HUDEP-2 (cell line): ENCODE results near the gene DNTTIP2.
"Not testable (repeated sequence)": the region's sequence is repeated elsewhere in the genome, so short reads cannot be mapped to it uniquely, and the experiment has no call there.

Experiments used
- DNase-seq, 76 experiments: peaks; one replicate each; lab custom pipeline; 2025; ENCODE audit not compliant: unreplicated experiment in 76 of 76; lab: John Stamatoyannopoulos, UW

Gene DNTTIP2

GRCh38 chr1:93878501-93878888, 511 bp downstream of the DNTTIP2 start:
- peak in 58 of 76 experiments; percentile 1 to 60 (median 25) for DNase-seq

GRCh38 chr1:93877529-93877928, 1.5 kb downstream of the DNTTIP2 start:
- no peak for DNase-seq

DNA sequence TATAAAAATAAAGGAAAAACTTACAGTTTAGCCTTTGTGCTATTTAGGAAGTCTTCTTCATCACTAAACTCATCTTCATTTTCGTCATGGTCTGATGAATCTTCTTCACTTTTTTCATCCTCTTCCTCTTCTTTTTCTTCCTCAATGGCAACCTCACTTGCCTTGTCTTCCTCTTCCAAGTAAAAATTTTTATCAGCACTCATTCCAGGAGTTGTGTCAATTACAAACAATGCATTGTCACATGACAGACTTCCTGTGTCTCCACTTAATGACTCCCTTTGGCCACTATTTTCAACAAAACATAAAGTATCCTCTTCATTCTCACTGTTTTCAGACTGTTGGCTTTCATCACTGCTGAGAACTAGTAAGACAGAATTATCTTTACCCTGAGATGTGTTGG, 2.8 kb downstream of the DNTTIP2 start:
- no peak for DNase-seq

DNA sequence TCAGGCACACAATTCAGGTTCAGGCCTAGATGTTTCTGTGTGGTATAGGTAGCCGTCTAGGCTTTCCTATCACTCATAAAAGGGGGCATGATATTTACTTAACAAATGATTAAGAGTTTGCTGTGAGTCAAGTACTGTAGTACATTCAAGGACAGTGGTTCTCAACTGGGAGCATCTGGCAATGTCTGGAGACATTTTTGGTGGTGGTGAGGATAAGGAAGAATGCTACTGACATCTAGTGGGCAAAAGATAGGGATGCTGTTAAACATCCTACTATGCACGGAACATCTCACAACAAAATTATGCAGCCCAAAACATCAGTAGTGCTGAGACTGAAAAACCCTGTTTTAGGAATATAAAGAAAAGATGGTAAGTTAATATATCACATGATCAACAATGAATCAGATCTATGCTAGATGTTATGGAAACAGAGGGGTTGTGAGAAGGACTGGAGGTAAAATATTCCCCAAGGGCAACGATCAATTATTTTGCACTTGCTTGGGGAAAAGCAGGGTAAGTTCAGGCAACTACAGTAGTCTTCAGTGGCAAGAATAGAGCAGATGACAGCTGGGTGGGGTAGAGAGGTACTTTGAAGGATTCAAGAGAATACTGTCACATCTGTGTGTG, 4.9 kb downstream of the DNTTIP2 start:
- peak in 23 of 76 experiments; percentile 1 to 50 (median 15) for DNase-seq

GRCh38 chr1:93871366-93871765, 7.6 kb downstream of the DNTTIP2 start:
- DNase-seq = no peak

DNA sequence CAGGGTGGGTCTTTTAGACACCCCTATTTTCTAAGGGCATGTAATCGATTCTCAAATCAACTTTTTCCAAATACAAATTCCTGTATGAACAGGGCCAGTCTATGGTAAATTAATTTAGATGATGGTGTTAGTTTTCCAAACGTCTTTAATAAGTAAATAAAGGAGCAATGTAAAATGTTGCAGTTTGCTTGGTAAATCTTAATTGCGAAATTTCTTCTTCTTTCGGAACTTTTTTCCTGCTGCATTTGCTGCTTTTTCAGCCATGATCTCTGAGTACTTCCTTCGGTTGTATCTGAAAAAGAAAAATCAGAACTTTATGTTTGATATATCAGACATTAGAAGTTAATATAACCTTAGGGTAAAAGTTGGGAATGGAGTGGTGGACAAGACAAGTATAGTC, 9.4 kb downstream of the DNTTIP2 start:
- DNase-seq = no peak

DNA sequence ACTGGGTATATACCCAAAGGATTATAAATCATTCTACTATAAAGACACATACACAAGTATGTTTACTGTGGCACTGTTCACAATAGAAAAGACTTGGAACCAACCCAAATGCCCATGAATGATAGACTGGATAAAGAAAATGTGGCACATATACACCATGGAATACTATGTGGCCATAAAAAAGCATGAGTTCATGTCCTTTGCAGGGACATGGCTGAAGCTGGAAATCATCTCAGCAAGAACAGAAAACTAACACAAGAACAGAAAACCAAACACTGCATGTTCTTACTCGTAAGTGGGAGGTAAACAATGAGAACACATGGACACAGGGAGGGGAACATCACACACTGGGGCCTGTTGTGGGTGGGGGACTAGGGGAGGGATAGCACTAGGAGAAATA, 10.5 kb downstream of the DNTTIP2 start:
- DNase-seq = not testable (repeated sequence)

GRCh38 chr1:93865253-93865652, 13.8 kb downstream of the DNTTIP2 start:
- DNase-seq = no peak

GRCh38 chr1:93864175-93864574, 14.8 kb downstream of the DNTTIP2 start:
- DNase-seq = no peak

DNA sequence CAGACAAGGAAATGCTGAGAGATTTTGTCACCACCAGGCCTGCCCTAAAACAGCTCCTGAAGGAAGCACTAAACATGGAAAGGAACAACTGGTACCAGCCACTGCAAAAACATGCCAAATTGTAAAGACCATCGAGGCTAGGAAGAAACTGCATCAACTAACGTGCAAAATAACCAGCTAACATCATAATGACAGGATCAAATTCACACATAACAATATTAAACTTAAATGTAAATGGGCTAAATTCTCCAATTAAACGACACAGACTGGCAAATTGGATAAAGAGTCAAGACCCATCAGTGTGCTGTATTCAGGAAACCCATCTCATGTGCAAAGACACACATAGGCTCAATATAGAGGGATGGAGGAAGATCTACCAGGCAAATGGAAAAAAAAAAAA, 21.4 kb downstream of the DNTTIP2 start:
- DNase-seq = not testable (repeated sequence)

DNA sequence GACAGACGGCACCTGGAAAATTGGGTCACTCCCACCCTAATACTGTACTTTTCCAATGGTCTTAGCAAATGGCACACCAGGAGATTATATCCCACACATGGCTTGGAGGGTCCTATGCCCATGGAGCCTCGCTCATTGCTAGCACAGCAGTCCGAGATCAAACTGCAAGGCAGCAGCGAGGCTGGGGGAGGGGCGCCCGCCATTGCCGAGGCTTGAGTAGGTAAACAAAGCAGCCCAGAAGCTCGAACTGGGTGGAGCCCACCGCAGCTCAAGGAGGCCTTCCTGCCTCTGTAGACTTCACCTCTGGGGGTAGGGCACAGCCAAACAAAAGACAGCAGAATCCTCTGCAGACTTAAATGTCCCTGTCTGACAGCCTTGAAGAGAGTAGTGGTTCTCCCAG, 23.0 kb downstream of the DNTTIP2 start:
- not testable (repeated sequence) for DNase-seq

DNA sequence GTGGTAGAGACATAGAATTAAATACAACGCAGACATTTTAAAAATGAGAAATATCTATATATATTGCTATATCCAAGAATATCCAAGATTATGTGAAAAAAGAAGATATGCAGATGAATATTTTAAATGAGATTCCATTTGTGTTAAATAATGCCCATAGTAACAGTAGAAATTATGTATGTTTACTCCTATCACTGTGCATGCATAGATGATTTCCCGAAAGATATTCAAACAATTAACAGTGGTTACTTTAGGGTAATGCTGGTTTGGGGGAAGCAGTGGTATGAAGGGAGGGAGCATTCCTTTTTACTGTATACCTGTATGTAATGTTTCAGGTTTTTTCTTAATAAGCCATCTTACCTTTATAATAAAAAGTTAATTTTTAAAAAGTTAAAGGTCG, 25.1 kb downstream of the DNTTIP2 start:
- no peak for DNase-seq

GRCh38 chr1:93851878-93852277, 27.1 kb downstream of the DNTTIP2 start:
- no peak for DNase-seq

DNA sequence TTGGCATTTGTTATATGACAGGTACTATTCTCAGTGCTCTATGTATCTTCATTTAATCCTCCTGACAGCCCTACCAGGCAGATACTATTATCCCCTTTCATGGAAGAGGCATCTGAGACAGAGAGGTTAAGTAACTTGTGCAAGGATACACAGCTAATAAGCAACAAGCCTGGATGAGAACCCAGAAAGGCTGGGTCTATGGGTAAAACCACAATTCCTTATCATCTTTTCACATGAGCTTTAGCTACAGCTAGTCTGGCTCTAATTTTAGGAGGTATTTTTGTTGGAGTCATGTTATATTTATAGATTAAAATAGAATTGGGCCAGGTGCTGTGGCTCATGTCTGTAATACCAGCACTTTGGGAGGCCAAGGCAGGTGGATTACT, 27.7 kb downstream of the DNTTIP2 start:
- peak in 23 of 76 experiments; percentile 2 to 62 (median 24) for DNase-seq

DNA sequence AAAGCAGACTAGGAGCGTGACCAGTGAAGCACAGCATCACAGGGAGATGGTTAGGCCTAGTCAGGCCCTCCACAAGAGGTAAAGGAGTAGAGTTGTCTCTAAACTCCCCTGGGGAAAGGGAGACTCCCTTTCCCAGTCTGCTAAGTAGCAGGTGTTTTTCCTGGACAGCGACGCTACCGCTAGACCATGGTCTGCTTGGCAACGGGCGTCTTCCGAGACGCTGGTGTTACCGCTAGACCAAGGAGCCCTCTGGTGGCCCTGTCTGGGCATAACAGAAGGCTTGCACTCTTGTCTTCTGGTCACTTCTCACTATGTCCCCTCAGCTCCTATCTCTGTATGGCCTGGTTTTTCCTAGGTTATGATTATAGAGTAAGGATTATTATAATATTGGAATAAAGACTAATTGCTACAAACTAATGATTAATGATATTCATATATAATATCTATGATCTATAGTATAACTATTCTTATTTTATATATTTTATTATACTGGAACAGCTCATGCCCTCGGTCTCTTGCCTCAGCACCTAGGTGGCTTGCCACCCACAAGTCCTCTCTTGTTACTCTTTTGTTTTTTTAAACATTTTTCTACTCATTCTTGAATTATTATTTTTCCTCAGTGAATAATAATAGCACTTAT, 28.2 kb downstream of the DNTTIP2 start:
- peak in 40 of 76 experiments; percentile 2 to 73 (median 26) for DNase-seq

DNA sequence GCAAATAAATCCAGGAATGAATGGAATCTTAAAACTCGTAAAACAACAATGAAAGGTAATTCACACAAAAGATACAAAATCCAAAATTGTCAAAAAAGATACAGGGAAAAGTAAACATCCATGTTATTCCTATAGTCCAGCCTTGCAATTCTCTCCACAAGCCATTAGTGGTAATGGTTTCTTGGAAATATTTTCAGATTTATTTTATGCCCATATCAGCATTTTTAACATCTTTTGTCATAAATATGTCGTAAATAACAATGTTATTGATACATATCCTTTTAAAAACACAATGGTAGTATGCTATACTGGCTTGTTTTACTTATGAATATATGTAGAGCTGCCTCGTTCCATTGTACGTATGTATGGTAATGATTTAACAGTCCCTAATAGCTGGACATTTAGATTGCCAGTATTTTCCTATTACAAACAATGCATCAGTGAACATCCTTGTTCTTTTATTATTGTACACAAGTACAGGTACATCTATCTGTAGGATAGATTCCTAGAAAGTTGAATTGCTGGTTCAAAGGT, 30.6 kb downstream of the DNTTIP2 start:
- no peak for DNase-seq

- peak in 67 of 76 experiments; percentile 3 to 88 (median 55) for DNase-seq
These were observed 31.2 kb downstream of the DNTTIP2 start for GRCh38 chr1:93847811-93848288.

DNA sequence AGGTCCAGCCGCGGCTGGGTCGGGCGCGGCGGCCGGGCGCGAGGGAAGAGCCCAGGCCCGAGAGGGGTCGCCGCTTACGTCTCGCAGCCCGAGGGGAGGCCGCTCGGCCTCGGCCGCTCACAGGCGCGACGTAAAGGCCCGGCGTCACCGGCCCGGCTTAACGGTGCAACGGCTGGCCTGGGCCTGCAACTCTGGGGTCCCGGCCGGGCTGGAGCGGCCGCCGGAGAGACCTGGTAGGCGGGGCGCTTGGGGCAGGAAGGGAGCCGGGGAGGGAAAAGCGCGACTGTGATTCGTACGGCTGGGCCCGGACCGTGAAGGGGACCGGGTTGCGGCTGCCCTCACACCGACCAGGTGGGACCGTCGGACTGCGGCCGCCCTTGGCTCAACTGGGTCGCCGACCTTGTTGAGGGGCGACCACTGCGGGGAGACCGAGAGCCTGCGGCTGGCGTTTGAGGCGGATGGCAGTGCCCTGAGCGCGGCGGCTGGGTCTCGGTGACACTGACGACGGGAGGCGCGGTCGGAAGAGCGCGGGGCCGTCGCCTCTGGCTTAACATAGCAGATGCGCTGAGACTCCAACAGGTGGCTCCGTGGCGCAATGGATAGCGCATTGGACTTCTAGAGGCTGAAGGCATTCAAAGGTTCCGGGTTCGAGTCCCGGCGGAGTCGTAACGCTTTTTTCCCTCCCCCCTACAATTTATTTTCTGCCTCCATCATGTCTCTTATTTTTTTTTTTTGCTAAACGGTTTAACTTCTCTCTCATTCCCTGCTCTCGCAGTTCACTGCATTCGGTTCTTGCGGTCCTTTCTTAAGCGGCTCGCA, 31.8 kb downstream of the DNTTIP2 start:
- peak in 74 of 76 experiments; percentile 10 to 96 (median 68) for DNase-seq

DNA sequence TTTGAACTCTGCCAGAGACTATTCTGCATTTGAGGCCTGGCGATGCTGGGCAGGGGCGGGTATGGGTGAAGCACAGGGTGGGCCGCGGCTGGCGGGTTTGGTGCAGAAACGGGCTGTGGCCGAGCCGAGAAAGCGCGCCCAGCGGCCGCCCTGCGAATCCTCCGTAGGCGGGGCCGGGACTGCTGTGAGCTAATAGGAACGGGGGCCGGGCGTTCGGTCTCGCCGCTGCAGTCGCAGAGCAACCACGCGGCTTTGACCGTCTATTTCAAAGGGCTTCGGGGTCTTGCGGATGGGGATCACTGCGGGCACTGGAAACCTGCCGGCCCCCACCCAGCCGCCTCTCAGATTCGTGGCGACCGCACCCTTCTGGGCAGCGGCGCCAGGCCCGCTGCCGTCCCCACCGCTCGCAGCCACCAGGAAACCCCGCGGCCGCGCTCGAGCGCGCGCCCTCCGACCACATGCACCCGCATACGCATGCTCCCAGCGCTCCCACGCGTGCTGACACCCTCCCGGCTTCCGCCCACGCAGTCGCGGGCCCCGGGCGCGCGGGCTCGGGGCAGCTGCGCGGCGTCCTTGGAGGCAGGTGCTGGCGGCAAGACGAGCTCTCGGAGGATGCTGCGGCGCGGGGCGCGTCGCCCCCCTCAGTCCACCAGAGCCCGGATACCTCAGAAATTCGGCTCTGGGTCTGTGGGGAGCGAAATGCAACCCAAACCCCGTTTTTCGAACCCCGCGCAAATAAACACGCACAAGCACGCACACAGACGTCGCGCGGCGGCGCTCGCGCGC, 32.6 kb downstream of the DNTTIP2 start:
- DNase-seq = peak in 72 of 76 experiments; percentile 11 to 83 (median 64)

DNA sequence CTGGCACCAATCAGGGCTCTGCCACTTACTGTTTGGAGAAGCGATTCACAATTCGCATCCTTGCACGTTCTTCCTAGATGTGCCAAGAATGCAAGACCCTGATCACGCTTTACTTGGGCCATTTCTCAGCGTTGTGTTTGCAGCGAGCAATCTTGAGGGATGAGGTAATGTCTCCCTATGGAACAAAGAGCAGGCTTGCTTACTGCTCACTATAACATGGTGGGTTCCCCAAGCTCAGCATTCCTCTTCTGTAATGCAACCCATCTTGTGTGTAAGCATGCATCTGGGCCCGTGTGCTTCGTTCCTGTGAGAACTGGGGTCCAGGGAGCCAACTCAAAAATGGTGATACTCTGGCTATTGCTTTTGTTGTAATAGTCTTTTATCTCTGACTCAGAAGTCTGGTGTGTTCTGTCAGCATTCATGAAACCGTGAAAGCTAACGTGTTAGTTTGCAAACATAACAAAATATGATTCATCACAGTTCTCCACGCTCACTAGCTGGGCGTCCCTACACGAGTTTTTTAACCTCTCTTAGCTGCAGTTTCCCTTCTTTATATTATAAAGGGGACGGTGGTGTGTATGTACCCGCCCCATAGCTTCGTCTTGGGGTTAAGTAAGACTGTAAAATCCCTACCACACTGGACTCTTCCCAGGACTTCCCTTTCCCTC, 33.3 kb downstream of the DNTTIP2 start:
- DNase-seq = no peak
